Tibial nerve (tissue), 4 donors: Measurements from ENCODE around the gene SLC5A10.
"Not testable (repeated sequence)": the region's sequence is repeated elsewhere in the genome, so short reads cannot be mapped to it uniquely, and the experiment has no call there.

Source experiments
- EP300 ChIP-seq, 2 donors: sonication (generic); formaldehyde crosslinking; IDR thresholded peaks; one replicate each; pipeline ENCODE4 v1.6.1; 2017; ENCODE audit warnings: antibody characterized with exemption in 2 of 2, mild to moderate bottlenecking in 1 of 2
- POLR2A ChIP-seq, 2 donors: fragments of 450-650 bp; IDR thresholded peaks; one replicate each; pipeline ENCODE4 v1.6.1; 2017; ENCODE audit warnings: antibody characterized with exemption in 2 of 2, mild to moderate bottlenecking in 2 of 2, moderate library complexity in 2 of 2
- TF ChIP-seq, protein P1 (sequence below), 5 experiments: fragments of 200-600 bp in 3 of 5; fragments of 450-650 bp in 2 of 5; sonication (generic) in 3 of 5; IDR thresholded peaks; one replicate each; pipeline ENCODE4 v1.5.1; 2016 to 2019; ENCODE audit warnings: antibody characterized with exemption in 5 of 5, mild to moderate bottlenecking in 3 of 5, moderate library complexity in 2 of 5

- TF ChIP-seq, protein P1, sequence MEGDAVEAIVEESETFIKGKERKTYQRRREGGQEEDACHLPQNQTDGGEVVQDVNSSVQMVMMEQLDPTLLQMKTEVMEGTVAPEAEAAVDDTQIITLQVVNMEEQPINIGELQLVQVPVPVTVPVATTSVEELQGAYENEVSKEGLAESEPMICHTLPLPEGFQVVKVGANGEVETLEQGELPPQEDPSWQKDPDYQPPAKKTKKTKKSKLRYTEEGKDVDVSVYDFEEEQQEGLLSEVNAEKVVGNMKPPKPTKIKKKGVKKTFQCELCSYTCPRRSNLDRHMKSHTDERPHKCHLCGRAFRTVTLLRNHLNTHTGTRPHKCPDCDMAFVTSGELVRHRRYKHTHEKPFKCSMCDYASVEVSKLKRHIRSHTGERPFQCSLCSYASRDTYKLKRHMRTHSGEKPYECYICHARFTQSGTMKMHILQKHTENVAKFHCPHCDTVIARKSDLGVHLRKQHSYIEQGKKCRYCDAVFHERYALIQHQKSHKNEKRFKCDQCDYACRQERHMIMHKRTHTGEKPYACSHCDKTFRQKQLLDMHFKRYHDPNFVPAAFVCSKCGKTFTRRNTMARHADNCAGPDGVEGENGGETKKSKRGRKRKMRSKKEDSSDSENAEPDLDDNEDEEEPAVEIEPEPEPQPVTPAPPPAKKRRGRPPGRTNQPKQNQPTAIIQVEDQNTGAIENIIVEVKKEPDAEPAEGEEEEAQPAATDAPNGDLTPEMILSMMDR (IDR thresholded peaks at IDR 0.05): not testable (repeated sequence)
- TF ChIP-seq POLR2A, EP300 (IDR thresholded peaks at IDR 0.05): not testable (repeated sequence)
Measured at GRCh38 chr17:19028671-19029070, 76.7 kb downstream of the SLC5A10 start.
